ENCODE results near the gene ALDH1B1. TPM values are rescaled to one million over a fixed set of nuclear protein-coding genes. Genes with fewer than 3 reads are reported as not detected.

Gene ALDH1B1
- total and polyA plus RNA-seq, 2 of the 13 experiments (the other 11 are each of a cell fraction or from before 2014, with no cell fraction given), result 45.1 to 125 TPM

DNA sequence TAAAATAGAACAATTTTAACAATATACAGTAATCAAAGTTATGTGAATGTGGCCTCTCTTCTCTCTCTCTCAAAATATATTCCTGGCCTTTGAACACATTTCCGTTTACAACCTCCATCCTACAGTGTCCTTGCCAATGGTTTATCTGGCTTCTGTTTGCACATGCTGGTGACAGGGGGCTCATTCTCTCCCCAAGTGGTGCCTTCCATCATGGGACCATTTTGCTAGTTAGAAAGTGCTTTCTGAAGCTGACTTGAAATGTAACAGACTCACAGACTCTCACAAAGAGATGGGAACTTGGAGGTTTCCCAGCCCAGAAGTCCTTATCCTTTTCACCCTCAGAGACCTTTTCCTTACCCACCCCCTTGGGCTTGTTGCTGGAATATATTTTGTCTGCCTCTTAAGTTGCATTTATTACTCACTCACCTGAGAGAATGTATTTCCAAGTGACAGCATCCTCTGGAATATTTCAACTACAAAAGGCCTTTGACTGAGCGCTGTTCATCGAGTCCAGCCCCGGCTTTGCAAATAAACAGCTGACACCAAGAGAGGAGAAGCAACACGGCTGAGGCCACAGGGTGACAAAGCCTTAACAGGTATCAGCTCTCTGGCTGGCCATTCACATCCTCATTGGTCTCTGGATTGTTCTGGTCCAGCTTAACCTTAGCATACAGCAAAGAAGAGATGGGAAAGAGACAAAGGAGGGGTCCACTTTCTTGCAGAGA, 17.5 kb upstream of the ALDH1B1 start (continued):
- TF ChIP-seq, protein P1, sequence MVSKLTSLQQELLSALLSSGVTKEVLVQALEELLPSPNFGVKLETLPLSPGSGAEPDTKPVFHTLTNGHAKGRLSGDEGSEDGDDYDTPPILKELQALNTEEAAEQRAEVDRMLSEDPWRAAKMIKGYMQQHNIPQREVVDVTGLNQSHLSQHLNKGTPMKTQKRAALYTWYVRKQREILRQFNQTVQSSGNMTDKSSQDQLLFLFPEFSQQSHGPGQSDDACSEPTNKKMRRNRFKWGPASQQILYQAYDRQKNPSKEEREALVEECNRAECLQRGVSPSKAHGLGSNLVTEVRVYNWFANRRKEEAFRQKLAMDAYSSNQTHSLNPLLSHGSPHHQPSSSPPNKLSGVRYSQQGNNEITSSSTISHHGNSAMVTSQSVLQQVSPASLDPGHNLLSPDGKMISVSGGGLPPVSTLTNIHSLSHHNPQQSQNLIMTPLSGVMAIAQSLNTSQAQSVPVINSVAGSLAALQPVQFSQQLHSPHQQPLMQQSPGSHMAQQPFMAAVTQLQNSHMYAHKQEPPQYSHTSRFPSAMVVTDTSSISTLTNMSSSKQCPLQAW (CRISPR knock-in tag; IDR thresholded peaks at IDR 0.05), result peak; percentile 59; the same call in 1 of the 2 replicates
- TF ChIP-seq, protein P2, sequence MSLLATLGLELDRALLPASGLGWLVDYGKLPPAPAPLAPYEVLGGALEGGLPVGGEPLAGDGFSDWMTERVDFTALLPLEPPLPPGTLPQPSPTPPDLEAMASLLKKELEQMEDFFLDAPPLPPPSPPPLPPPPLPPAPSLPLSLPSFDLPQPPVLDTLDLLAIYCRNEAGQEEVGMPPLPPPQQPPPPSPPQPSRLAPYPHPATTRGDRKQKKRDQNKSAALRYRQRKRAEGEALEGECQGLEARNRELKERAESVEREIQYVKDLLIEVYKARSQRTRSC (CRISPR knock-in tag; IDR thresholded peaks at IDR 0.05; ENCODE audit: low read depth), result no peak
- TF ChIP-seq PHF21A (CRISPR knock-in tag; IDR thresholded peaks at IDR 0.05) (peak; percentile 61; the same call in 1 of the 2 replicates), NCOA2 (CRISPR knock-in tag; IDR thresholded peaks at IDR 0.05) (0 out of 2 replicates have a peak, but pooled peaks have one; percentile 8), POLR2G (IDR thresholded peaks at IDR 0.05; ENCODE audit: low read depth, low read length) (no peak), SMYD3 (CRISPR knock-in tag; IDR thresholded peaks at IDR 0.05) (0 out of 2 replicates have a peak, but pooled peaks have one; percentile 18), ELF3 (CRISPR knock-in tag; IDR thresholded peaks at IDR 0.05) (0 out of 2 replicates have a peak, but pooled peaks have one; percentile 4), ZNF788 (CRISPR knock-in tag; IDR thresholded peaks at IDR 0.05; ENCODE audit: borderline replicate concordance) (no peak), ZNF644 (CRISPR knock-in tag; IDR thresholded peaks at IDR 0.05; ENCODE audit: low read depth) (peak; percentile 68; the same call in 1 of the 2 replicates), CCDC6 (CRISPR knock-in tag; IDR thresholded peaks at IDR 0.05) (no peak), ZMYM4 (CRISPR knock-in tag; IDR thresholded peaks at IDR 0.05) (peak; percentile 22; the same call in 1 of the 2 replicates), ZFY (CRISPR knock-in tag; IDR thresholded peaks at IDR 0.05) (peak; percentile 47; the same call in 1 of the 2 replicates)
- TF ChIP-seq, protein P3, sequence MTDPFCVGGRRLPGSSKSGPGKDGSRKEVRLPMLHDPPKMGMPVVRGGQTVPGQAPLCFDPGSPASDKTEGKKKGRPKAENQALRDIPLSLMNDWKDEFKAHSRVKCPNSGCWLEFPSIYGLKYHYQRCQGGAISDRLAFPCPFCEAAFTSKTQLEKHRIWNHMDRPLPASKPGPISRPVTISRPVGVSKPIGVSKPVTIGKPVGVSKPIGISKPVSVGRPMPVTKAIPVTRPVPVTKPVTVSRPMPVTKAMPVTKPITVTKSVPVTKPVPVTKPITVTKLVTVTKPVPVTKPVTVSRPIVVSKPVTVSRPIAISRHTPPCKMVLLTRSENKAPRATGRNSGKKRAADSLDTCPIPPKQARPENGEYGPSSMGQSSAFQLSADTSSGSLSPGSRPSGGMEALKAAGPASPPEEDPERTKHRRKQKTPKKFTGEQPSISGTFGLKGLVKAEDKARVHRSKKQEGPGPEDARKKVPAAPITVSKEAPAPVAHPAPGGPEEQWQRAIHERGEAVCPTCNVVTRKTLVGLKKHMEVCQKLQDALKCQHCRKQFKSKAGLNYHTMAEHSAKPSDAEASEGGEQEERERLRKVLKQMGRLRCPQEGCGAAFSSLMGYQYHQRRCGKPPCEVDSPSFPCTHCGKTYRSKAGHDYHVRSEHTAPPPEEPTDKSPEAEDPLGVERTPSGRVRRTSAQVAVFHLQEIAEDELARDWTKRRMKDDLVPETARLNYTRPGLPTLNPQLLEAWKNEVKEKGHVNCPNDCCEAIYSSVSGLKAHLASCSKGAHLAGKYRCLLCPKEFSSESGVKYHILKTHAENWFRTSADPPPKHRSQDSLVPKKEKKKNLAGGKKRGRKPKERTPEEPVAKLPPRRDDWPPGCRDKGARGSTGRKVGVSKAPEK (CRISPR knock-in tag; IDR thresholded peaks at IDR 0.05; ENCODE audit: borderline replicate concordance), result no peak
- TF ChIP-seq, protein P4, sequence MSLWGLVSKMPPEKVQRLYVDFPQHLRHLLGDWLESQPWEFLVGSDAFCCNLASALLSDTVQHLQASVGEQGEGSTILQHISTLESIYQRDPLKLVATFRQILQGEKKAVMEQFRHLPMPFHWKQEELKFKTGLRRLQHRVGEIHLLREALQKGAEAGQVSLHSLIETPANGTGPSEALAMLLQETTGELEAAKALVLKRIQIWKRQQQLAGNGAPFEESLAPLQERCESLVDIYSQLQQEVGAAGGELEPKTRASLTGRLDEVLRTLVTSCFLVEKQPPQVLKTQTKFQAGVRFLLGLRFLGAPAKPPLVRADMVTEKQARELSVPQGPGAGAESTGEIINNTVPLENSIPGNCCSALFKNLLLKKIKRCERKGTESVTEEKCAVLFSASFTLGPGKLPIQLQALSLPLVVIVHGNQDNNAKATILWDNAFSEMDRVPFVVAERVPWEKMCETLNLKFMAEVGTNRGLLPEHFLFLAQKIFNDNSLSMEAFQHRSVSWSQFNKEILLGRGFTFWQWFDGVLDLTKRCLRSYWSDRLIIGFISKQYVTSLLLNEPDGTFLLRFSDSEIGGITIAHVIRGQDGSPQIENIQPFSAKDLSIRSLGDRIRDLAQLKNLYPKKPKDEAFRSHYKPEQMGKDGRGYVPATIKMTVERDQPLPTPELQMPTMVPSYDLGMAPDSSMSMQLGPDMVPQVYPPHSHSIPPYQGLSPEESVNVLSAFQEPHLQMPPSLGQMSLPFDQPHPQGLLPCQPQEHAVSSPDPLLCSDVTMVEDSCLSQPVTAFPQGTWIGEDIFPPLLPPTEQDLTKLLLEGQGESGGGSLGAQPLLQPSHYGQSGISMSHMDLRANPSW (CRISPR knock-in tag; IDR thresholded peaks at IDR 0.05; ENCODE audit: borderline replicate concordance), result 0 out of 2 replicates have a peak, but pooled peaks have one; percentile 40
- TF ChIP-seq, protein P5, sequence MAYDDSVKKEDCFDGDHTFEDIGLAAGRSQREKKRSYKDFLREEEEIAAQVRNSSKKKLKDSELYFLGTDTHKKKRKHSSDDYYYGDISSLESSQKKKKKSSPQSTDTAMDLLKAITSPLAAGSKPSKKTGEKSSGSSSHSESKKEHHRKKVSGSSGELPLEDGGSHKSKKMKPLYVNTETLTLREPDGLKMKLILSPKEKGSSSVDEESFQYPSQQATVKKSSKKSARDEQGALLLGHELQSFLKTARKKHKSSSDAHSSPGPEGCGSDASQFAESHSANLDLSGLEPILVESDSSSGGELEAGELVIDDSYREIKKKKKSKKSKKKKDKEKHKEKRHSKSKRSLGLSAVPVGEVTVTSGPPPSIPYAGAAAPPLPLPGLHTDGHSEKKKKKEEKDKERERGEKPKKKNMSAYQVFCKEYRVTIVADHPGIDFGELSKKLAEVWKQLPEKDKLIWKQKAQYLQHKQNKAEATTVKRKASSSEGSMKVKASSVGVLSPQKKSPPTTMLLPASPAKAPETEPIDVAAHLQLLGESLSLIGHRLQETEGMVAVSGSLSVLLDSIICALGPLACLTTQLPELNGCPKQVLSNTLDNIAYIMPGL (CRISPR knock-in tag; IDR thresholded peaks at IDR 0.05; ENCODE audit: borderline replicate concordance in 1 of 2, low read depth in 1 of 2), result no peak
- TF ChIP-seq, protein P6, sequence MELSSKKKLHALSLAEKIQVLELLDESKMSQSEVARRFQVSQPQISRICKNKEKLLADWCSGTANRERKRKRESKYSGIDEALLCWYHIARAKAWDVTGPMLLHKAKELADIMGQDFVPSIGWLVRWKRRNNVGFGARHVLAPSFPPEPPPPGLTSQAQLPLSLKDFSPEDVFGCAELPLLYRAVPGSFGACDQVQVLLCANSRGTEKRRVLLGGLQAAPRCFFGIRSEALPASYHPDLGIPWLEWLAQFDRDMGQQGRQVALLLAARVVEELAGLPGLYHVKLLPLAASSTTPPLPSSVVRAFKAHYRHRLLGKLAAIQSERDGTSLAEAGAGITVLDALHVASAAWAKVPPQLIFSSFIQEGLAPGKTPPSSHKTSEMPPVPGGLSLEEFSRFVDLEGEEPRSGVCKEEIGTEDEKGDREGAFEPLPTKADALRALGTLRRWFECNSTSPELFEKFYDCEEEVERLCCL (CRISPR knock-in tag; IDR thresholded peaks at IDR 0.05; ENCODE audit: borderline replicate concordance), result no peak

Data from HepG2 (cell line).